HepG2 (cell line): ENCODE data around the gene OR52I2.

ENCODE experiments used
- ATF7 ChIP-seq, 2 experiments: fragments of 450-650 bp in 1 of 2; sonication (generic) in 1 of 2; formaldehyde crosslinking in 1 of 2; IDR thresholded peaks; 2 replicates each; pipeline versions ENCODE4 v1.4.0 to v1.6.1; 2016 to 2020; ENCODE audit warnings: antibody characterized with exemption in 1 of 2, mild to moderate bottlenecking in 1 of 2, missing genetic modification reagents in 1 of 2
- HCFC1 ChIP-seq: fragments of 150-350 bp; IDR thresholded peaks from 2 replicates; pipeline ENCODE4 v1.6.1; 2014; ENCODE audit warnings: low read depth, low read length
- ZFP41 ChIP-seq: sonication (generic); formaldehyde crosslinking; IDR thresholded peaks from 2 replicates; pipeline ENCODE4 v1.4.0; 2020; ENCODE audit warnings: mild to moderate bottlenecking, missing genetic modification reagents, borderline replicate concordance

DNA sequence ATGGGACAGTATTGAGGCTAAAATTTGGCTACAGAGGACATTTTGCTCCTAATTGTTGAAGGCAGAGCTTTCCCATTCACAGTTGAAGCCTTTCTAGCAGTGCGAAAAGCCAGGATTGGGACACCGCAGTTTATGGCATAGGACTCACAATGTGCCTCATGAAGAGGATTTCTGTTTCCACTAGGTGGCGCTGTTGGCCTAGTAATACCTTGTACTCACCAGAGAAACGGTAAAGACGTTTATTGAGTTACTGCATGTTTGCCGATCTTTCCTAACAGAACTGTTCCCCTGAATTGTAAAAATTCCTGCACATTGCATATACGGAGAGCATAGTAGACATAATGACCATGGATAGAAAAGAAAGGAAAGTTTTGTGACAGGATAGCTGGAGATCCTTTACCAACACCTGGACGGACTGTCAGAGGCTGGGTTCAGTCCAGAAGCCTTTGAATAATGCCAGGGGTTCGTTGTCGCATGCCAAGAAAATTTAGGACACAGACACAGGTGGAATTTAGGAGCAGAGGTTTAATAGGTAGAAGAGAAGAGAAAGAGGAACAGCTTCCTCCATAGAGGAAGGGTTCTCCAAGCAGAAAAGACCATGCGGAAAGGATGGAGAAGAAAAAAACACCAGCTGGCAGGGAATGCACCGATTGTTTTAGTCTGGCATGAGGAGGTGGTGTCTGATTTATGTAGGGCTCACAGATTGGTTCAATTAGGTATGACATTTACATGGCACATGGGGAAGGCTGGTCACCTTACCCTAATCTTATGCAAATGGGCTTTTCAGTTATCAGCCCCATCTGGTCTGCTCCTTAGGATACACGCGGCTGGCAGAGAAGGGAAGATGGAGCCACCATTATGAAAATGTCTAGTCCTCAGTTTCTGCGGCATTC, 44.9 kb downstream of the OR52I2 start:
- TF ChIP-seq ZFP41 (CRISPR knock-in tag) (no peak), HCFC1 (no peak), ATF7 (IDR thresholded peaks at IDR 0.05) (no peak), ATF7 (CRISPR knock-in tag; IDR thresholded peaks at IDR 0.05) (no peak)
